Fibroblast of pulmonary artery (primary cell): ENCODE data around the gene ABLIM2.
A peak's percentile ranks its signal among the peaks of the same experiment; 100 is the strongest.

Experiments used
- DNase-seq: peaks from one replicate; pipeline ENCODE4 v3.0.0-alpha.2; 2010; ENCODE audit warnings: low read depth
- H3K4me3 ChIP-seq: replicated peaks from 2 replicates; pipeline ENCODE4 v1.5.1; 2011; ENCODE audit warnings: low read depth, mild to moderate bottlenecking, control low read depth, low read length, moderate library complexity
- CTCF ChIP-seq: IDR thresholded peaks from 2 replicates; pipeline ENCODE4 v1.5.1; 2011; ENCODE audit warnings: mild to moderate bottlenecking, control low read depth, low read length, inconsistent platforms; ENCODE audit errors: missing control alignments

Gene ABLIM2

GRCh38 chr4:8168232-8168631 lies 9.6 kb upstream of the ABLIM2 start:
- no peak overlapping the region for H3K4me3 ChIP-seq
- peak; percentile 52 for TF ChIP-seq CTCF
- DNase-seq: no peak

- no peak overlapping the region for H3K4me3 ChIP-seq
- DNase-seq: no peak
- TF ChIP-seq CTCF: no peak
These were observed 9.2 kb upstream of the ABLIM2 start for GRCh38 chr4:8167815-8168214.

GRCh38 chr4:8167291-8167690 lies 8.7 kb upstream of the ABLIM2 start:
- no peak overlapping the region for H3K4me3 ChIP-seq
- TF ChIP-seq CTCF: no peak
- DNase-seq: no peak

- no peak overlapping the region for H3K4me3 ChIP-seq
- no peak for DNase-seq
- no peak for TF ChIP-seq CTCF
These were observed 6.8 kb upstream of the ABLIM2 start for GRCh38 chr4:8165374-8165896.

GRCh38 chr4:8164687-8165086 lies 6.1 kb upstream of the ABLIM2 start:
- no peak overlapping the region for H3K4me3 ChIP-seq
- no peak for TF ChIP-seq CTCF
- DNase-seq: no peak

GRCh38 chr4:8164194-8164565 lies 5.6 kb upstream of the ABLIM2 start:
- no peak for TF ChIP-seq CTCF
- DNase-seq: no peak
- no peak overlapping the region for H3K4me3 ChIP-seq

GRCh38 chr4:8163436-8164193 lies 5.0 kb upstream of the ABLIM2 start:
- no peak for TF ChIP-seq CTCF
- no peak overlapping the region for H3K4me3 ChIP-seq
- no peak for DNase-seq
